HG02884 (cell line): ENCODE results near the gene PITPNC1.
"Not testable (repeated sequence)": the region's sequence is repeated elsewhere in the genome, so short reads cannot be mapped to it uniquely, and the experiment has no call there.

Experiments
- ATAC-seq: cut with Tn5 transposase; IDR thresholded peaks from one replicate; pipeline ENCODE4 v1.9.1; 2021; ENCODE audit warnings: mild to moderate bottlenecking, moderate library complexity; ENCODE audit not compliant: unreplicated experiment

Gene PITPNC1

DNA sequence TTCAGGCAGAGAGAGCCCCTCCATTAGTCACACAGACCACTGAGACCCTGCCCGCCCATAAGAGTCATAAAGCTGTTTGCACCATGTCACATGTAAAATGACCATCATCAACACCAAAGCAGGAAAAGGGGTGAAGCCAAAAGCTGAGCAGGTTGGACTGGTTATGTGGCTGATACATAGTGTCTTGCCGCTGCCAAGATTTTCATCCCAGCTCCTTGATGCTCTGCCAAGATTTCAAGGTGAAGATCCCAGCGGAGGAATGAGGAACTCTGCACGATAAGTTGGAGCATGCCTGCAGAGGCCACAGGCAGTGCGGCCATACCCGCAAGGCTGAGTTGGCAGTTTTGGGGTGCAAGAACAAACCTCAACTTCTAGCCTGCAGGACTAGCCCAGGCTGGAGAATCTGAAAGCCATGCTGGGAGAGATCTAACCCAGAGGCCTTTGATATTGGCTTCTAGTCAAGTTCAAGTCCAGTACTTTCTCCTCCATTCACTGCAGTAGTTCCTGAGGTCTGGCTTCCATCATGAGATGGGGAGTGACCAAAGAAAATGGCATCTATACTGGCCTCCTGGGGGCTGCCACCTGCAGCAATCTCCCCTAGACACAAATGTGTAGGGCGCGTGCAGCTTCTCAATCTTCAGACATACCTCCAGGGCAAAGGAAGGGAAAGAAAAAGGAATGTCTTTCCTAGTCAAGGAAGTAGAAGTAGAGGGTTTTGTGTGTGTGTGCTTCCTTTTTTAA is 261.0 kb downstream of the PITPNC1 start:
- ATAC-seq, result no peak

DNA sequence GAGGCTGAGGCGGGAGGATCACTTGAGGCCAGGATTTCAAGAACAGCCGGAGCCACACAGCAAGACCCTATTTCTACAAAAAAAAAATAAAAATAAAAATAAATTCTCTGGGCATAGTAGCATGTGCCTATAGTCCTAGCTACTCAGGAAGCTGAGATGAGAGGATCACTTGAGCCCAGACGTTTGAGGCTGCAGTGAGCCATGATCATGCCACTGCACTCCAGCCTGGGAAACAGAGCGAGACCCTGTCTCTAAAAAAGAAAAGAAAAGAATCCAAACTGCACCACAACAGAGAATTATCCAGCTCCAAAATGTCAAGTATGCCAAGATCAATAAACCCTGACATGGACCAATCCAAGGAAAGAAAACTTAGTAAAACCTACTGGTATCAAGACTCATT is 261.8 kb downstream of the PITPNC1 start:
- ATAC-seq, result no peak

DNA sequence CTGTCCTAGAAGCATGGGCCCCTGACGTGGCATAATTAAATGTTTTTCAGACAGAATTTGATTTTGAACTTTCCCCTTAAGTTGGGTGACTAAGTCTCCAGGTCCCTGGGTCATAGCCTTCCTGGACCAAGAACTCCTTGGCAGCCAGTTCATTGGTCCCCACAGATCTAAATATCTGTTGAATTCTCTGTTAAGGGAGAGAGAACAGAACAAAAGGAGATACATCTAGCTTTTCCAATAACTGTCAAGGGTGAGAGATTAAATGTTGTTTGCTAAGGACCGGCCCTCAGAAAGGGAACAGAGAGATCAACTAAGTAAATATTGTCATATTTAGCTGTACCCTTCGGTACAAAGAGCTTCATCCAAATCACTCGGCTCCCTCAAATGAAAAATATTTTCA is 262.5 kb downstream of the PITPNC1 start:
- no peak for ATAC-seq

DNA sequence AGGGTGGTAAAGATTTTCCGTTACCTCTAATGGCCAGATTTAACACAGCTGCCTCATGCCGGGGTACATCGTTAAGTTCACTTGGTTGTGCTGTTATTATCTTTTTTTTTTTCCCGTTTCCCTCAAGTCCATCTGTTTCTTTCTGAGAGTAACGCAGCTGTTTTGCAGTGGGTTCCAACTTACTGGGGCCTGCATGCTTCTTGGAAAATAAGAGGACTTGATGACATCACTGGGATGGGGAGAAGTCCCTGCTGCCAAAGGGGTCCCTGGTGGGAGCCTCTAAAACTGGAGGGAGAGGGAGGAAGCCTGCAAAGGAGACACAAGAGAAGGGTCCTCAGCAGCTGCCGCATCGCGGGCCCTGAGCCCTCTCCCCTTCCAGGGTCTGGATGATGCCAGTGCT is 262.9 kb downstream of the PITPNC1 start:
- no peak for ATAC-seq

DNA sequence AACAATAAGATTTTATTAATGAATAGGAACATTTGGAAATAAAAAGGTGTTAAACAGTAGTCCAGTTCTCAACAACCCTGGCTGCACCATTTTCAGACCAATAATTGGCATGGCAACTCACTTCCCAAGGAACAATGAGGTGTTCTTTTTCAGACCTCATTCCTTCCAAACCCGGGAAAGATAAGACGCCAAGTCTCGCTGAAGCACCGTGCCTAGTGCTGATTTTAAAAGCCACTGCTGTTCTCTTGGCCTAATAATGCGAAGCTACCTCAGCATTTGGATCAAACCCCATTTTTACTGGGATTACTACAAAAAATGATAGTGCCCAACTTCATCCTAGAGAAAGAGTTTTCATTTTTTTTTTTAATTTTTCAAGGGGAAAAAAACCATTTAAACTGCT is 265.4 kb downstream of the PITPNC1 start:
- no peak for ATAC-seq

DNA sequence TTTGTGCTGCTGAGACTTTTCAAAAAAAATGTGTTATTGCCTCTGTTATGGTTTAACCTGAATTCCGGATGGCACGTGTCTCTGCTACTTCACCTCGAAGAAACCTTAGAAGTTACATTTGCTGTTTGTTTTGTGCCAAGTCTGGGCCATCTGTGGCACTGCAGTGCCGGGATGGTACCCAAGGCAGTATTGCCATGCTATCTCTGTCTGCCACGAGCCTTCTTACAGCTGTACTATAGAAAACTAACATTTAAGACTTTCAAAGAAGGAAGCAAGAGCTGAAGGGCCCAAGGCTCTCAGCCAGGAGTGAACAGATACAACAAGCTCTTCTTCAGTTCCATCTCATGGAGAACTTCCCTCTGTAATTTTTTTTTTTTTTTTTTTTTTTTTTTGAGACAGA is 267.0 kb downstream of the PITPNC1 start:
- no peak for ATAC-seq

DNA sequence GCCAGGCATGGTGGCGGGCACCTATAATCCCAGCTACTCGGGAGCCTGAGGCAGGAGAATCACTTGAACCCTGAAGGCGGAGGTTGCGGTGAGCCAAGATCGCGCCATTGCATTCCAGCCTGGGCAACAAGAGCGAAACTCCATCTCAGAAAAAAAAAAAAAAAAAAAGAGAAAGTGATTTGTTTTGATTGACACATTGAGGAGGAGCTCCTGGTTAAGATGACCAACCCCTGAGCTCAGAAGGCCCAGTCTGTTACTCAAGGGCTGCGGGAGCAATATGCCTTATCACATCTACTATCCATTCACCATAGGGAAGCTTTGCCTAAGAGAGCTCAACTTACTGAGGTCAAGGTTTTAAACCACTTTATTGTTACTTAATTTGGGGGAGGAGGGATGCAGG is 268.1 kb downstream of the PITPNC1 start:
- ATAC-seq, result not testable (repeated sequence)

DNA sequence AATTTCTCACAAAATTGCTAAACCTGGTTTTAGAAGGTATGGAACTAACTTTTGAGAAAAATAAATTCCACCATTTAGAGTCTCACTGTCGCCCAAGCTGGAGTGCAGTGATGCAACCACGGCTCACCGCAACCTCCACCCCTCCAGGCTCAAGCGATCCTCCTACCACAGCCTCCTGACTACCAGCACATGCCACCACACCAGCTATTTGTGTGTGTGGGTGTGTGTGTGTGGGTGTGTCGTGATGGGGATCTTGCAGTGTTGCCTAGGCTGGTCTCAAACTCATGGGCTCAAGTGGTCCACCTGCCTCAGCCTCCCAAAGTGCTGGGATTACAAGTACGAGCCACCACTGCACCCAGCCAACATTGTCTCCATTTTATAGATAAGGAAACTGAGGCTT is 269.4 kb downstream of the PITPNC1 start:
- no peak for ATAC-seq

DNA sequence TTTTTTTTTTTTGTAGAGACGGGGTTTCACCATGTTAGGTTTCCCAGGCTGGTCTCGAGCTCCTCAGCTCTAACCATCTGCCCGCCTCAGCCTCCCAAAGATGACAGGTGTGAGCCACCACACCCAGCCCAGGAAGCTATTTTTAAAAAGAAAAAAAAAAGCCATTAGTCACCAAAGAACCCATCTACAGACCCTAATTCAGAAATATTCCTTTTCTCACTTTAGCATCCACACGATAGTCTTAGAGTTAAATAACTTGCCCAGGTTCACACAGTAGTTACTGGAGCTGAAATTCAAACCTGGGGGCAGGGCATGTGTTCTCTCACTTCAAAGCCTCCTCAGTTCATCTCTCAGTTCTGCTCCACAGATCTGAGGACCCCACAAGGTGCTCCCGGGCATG is 270.4 kb downstream of the PITPNC1 start:
- no peak for ATAC-seq

DNA sequence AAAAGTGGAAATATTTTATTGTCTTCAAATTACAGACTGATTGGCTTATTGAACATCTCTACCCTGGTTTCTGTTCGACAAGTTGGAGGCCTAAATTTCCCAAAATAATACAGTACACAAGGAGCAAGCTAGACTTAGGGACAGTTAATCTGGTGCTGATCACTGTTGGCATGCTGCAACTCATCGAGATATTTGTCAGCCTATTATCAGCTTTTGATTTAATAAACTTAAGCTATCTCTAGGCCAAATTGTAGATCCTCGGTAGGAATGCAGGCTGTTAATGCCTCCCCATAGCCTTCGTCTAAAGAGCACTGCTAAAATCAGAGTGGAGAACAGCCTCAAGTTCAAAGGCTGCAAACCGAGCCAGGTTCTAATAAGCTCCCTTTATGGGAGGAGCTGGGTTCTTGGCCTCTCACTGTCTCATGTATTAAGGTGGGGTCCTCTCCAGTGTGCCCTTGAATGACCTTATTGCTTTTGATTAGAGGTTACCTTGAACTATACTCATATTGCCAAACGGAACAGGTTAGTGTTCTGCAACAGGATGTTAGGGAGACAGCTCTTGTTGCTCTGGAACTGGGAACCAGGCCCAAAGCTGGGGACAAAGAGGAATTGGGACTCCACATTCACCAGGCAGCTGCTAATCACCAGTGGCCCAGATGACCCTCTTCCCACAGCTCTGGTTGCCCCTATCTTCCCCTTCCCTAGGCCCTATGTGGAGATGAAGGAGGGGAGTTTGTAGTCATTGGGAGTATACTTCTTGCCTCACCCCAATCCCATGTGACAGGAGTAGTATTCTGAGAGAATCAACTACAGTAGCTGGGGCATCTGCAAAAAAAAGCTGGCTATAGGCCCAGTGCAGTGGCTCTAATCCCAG is 271.2 kb downstream of the PITPNC1 start:
- no peak for ATAC-seq

DNA sequence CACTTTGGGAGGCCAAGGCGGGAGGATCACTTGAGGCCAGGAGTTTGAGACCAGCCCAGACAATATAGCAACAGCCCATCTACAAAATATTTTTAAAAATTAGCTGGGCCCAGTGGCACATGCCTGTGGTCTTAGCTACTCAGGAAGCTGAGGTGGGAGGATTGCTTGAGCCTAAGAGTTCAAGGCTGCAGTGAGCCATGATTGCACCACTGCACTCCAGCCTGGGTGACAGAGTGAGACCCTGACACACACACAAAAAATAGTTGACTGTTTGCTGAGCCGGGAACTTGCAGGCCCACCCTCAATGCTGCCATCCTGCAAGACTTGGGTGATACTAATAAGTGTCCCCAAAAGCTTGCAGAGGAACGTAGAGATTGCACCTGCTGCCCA is 271.8 kb downstream of the PITPNC1 start:
- ATAC-seq, result not testable (repeated sequence)

DNA sequence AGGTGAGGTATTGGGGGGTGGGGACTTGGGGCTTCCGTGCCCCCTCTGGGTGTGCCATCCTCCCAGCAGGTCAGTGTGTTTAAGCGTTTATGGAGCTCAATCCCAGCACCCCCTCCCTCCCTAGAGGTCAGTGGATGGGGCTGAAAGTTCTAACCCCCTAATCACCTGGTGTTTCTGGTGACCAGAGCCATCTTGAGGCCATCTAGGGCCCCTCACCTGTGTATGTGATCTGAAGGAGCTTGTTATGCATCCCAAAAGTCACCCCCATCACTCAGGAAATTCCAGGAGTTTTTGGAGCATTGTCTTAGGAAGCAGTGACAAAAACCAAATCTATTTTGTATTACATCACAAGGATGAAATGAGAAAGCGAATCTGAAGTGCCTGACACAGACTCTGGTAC is 272.8 kb downstream of the PITPNC1 start:
- no peak for ATAC-seq

DNA sequence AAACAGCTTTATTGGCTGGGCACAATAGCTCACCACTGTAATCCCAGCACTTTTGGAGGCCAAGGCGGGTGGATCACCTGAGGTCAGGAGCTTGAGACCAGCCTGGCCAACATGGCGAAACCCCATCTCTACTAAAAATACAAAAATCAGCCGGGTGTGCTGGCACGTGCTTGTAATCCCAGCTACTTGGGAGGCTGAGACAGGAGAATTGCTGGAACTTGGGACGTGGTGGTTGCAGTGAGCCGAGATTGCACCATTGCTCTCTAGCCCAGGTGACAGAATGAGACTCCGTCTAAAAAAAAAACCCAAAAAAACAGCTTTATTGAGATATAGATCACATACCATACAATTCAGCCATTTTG is 274.1 kb downstream of the PITPNC1 start:
- not testable (repeated sequence) for ATAC-seq

DNA sequence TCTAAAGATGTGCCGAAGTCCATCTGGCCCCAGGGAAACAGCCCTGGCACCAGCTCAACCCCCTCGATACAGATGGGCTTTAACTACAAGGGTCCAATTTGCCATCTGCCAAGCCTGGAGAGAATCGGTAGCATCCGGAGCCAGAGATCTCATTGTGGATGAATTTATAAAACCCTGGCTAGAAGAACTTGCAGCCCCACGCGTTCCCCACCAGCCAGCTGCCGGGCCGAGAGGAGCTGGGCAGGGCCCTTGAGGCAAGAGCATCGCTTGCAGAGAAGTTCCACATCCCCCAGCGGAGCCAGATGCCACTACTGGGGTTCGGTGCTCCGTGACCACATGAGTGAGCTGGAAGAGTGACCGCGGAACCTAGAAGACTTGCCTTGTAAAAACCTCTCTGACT is 275.4 kb downstream of the PITPNC1 start:
- ATAC-seq, result no peak

DNA sequence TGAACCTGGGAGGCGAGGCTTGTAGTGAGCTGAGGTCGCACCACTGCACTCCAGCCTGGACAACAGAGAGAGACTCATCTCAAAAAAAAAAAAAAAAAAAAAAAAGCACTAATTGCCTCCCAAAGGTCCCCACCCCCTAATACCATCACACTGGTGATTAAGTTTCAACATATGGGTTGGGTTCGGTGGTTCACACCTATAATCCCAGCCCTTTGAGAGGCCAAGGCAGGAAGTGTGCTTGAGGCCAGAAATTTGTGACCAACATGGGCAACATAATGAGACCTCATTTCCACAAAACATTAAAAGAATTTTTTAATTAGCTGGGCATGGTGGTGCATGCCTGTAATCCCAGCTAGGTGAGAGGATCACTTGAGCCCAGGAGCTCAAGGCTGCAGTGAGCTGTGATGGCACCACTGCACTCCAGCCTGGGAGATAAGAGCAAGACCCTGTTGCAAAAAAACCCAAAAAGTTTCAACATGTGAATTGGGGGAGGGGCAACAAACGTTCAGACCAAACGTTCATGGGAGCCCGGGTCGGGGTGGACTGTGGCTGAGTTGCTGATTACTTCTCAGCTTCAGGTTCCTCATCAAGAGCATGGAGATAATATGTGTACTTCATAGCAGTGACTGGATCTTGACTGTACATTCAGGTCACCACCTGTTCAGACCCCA is 278.5 kb downstream of the PITPNC1 start:
- ATAC-seq, result no peak

DNA sequence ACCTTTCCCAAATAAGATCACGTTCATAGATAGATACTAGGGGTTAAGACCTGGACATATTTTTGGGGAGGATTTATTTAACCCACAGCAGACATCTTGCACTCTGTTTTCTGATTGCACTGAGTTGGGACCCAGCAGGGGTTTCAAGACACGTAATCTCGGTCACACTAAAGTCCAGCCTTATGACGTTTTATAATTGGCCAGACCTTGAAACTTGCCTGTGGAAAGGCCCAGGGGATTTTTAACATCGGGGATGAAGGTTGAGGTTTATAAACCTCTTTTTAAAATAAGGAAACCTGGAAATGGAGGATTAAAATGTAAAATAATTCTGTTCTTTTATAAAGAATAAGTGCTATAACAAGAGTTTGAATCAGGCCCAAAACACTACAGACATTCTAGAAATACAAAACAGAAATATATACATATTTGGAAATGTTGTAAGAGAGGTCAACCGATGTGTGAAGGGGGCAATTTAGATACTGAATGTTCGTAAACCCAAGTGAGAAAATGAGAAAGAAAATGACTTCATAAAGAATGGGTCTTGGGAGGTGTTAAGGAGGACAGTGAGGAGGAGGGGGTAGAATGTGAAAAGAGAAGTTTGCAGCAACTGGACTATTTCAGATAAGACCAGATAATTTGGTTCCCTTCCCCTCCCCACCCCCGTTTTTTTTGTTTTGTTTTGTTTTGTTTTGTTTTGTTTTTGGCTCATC is 279.6 kb downstream of the PITPNC1 start:
- ATAC-seq, result no peak

DNA sequence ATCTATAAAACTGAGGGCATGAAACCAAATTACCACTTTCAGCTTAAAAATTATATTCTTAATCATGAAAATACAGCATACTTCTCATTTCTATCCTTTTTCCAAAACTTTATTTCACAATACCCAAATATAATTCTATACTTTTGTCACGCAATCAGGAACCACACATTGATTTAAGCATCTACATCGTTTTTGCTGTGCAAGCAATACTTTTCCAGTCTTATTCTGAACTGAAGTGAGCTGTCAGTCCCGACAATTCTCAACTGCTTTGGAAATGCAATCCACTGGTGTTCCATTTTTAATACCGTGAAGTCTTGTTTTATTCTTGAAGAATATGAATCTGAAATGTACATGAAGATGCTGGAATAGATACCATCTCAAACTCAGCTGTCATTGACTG is 280.5 kb downstream of the PITPNC1 start:
- ATAC-seq, result no peak

DNA sequence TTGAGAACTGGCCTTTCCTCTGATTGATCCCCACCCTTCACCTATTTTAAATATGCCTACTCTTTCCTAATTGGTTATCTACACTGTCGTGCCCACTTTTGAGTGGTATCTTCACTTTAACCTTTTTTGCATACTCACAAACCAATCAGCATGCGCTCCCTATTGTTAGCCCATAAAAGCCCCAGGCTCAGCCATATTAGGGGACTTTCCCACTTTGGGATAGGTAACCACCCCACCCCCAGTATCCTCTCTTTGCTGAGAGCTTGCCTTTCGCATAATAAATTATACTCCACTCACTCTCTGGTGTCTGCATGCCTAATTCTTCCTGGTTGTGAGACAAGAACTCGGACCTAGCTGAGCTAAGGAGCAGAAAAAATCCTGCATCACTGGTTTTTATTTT is 281.2 kb downstream of the PITPNC1 start:
- no peak for ATAC-seq

DNA sequence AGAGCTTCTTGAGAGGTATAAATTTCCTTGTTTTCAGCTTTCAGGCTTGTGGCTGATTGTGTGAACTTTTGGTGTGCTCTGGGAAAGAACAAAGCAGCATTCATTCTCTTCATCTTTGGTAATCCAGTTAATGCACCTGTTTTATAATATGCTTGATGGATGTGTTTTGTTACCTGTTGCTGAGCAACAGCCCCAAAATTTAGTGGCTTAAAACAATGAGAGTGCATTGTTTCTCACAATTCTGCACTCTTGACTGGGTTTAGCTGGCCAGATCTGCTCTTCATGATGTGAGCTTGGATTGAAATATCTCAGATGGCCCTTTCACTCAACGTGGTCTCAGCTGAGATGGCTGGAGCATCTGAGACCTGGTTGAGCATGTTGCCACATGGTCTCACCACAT is 281.9 kb downstream of the PITPNC1 start:
- ATAC-seq, result no peak

DNA sequence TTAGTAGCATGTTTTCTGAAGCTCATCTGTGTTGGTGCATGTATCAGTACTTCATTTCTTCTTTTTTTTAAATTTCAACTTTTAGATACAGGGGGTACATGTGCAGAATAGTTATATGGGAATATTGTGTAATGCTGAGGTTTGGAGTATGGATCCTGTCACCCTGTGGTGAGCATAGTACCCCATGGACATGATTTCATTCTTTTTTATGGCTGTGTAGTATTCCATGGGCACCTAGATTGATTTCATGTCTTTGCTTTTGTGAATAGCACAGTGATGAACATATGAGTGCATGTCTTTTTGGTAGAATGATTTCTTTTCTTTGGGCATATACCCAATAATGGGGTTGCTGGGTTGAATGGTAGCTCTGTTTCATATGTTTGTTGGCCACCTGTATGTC is 285.6 kb downstream of the PITPNC1 start:
- no peak for ATAC-seq

DNA sequence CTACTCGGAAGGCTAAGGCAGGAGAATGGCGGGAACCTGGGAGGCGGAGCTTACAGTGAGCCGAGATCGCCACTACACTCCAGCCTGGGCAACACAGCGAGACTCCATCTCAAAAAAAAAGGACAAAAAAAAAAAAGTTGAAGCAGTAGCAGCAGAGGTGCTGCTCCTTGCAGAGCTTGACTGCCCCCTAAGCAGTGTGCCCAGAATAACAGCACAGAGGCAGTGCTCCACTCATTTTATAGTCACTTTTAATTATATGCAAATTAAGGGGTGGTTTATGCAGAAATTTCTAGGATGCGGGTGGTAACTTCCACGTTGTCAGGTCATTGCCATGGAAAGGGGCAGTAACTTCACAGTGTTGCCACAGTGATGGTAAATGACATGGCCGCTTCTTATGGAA is 286.4 kb downstream of the PITPNC1 start:
- no peak for ATAC-seq
